ENCODE data around the gene CPLX1.
"Not testable (repeated sequence)": the region's sequence is repeated elsewhere in the genome, so short reads cannot be mapped to it uniquely, and the experiment has no call there.

Gene CPLX1

GRCh38 chr4:819401-820229, 6.3 kb downstream of the CPLX1 start:
- DNase-seq = no peak

GRCh38 chr4:818106-818921, 7.6 kb downstream of the CPLX1 start:
- no peak for DNase-seq

- DNase-seq = no peak
Measured at GRCh38 chr4:815464-816146, 10.3 kb downstream of the CPLX1 start.

- no peak for DNase-seq
Measured at GRCh38 chr4:814312-814850, 11.5 kb downstream of the CPLX1 start.

- DNase-seq = no peak
Measured at GRCh38 chr4:813900-814299, 12.0 kb downstream of the CPLX1 start.

GRCh38 chr4:808860-809570, 16.9 kb downstream of the CPLX1 start:
- no peak for DNase-seq

- DNase-seq = no peak
Measured at GRCh38 chr4:807792-808191, 18.1 kb downstream of the CPLX1 start.

GRCh38 chr4:806979-807378, 18.9 kb downstream of the CPLX1 start:
- not testable (repeated sequence) for DNase-seq

GRCh38 chr4:804804-805203, 21.1 kb downstream of the CPLX1 start:
- no peak for DNase-seq

- no peak for DNase-seq
Measured at GRCh38 chr4:803884-804283, 22.0 kb downstream of the CPLX1 start.

- DNase-seq = peak; percentile 28
Measured at GRCh38 chr4:801436-802124, 24.3 kb downstream of the CPLX1 start.

GRCh38 chr4:797066-797465, 28.9 kb downstream of the CPLX1 start:
- peak; percentile 91 for DNase-seq

- DNase-seq = no peak
Measured at GRCh38 chr4:796206-796605, 29.7 kb downstream of the CPLX1 start.

- DNase-seq = no peak
Measured at GRCh38 chr4:795726-796119, 30.2 kb downstream of the CPLX1 start.

GRCh38 chr4:794900-795725, 30.8 kb downstream of the CPLX1 start:
- no peak for DNase-seq

- DNase-seq = peak; percentile 29
Measured at GRCh38 chr4:793941-794621, 31.8 kb downstream of the CPLX1 start.

GRCh38 chr4:793093-793861, 32.7 kb downstream of the CPLX1 start:
- DNase-seq = peak; percentile 50

GRCh38 chr4:792626-793092, 33.3 kb downstream of the CPLX1 start:
- no peak for DNase-seq

GRCh38 chr4:791898-792625, 33.9 kb downstream of the CPLX1 start:
- no peak for DNase-seq

All from NCI-H345 (cell line).